ENCODE data around the gene KCNJ5.

Gene KCNJ5

DNA sequence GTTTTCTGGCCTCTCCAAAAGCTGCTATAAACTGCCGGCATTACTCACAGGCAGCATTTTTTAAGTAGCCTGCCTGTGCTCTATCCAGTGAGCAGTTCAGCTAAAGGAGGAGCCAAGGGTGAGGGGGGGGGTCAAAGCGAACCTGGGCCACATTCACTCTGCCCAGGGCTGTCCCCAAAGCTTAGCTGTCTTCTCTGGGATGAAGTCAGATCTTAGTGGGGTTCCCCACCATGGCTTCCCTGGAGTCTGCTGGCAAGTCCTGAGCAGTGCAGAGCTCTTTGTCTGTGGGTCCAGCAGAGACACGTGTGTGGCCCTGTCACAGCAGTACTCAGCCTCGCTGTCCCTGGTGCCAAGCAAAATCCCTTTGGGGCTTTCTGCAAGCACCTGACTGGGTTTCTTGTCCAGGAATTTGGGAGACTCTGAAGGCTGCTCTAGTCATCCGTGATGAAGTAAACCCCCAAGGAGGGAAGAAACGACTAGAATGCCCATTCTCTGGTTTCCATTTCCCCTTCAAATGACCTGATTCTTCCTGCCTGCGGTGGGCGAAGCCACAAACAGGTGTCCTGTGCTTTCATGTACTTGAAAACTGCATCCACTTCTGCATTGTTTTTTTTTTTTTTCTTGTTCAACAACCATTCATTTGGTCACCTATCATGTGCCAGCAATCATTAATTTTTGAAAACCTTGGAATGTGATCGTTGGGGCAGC is 2.6 kb downstream of the KCNJ5 start:
- TF ChIP-seq, protein P1, sequence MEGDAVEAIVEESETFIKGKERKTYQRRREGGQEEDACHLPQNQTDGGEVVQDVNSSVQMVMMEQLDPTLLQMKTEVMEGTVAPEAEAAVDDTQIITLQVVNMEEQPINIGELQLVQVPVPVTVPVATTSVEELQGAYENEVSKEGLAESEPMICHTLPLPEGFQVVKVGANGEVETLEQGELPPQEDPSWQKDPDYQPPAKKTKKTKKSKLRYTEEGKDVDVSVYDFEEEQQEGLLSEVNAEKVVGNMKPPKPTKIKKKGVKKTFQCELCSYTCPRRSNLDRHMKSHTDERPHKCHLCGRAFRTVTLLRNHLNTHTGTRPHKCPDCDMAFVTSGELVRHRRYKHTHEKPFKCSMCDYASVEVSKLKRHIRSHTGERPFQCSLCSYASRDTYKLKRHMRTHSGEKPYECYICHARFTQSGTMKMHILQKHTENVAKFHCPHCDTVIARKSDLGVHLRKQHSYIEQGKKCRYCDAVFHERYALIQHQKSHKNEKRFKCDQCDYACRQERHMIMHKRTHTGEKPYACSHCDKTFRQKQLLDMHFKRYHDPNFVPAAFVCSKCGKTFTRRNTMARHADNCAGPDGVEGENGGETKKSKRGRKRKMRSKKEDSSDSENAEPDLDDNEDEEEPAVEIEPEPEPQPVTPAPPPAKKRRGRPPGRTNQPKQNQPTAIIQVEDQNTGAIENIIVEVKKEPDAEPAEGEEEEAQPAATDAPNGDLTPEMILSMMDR (IDR thresholded peaks at IDR 0.05; ENCODE audit: low read length), result no peak
- no peak for TF ChIP-seq EZH2 (IDR thresholded peaks at IDR 0.05; ENCODE audit: borderline replicate concordance, low read length)
- H3K4me2 ChIP-seq (ENCODE audit: low read length), result no peak overlapping the region
- no peaks in the 10 kb centered on the region for H3K79me2 ChIP-seq (ENCODE audit: insufficient read depth, low read length)
- H3F3A ChIP-seq (ENCODE audit: insufficient read depth, low read length), result no peaks in the 10 kb centered on the region
- no peaks in the 10 kb centered on the region for H3K27me3 ChIP-seq (ENCODE audit: insufficient read depth, low read length)
- H3K27ac ChIP-seq (ENCODE audit: low read depth, low read length, poor library complexity, severe bottlenecking), result no peak overlapping the region
- H3K9ac ChIP-seq (ENCODE audit: low read length), result no peak overlapping the region
- no peak overlapping the region for H3K4me3 ChIP-seq (ENCODE audit: low read depth, low read length, poor library complexity, severe bottlenecking)
- no peak overlapping the region for H2AFZ ChIP-seq (ENCODE audit: low read length)
- H3K36me3 ChIP-seq (ENCODE audit: insufficient read depth, low read length), result no peaks in the 10 kb centered on the region
- no peaks in the 10 kb centered on the region for H3K9me3 ChIP-seq (ENCODE audit: low read length)
- no peaks in the 10 kb centered on the region for H3K9me2 ChIP-seq (ENCODE audit: low read depth, low read length)
- H4K20me1 ChIP-seq (ENCODE audit: insufficient read depth, low read length), result no peaks in the 10 kb centered on the region
- no peaks in the 10 kb centered on the region for H3K4me1 ChIP-seq (ENCODE audit: insufficient read depth, low read length, severe bottlenecking)

DNA sequence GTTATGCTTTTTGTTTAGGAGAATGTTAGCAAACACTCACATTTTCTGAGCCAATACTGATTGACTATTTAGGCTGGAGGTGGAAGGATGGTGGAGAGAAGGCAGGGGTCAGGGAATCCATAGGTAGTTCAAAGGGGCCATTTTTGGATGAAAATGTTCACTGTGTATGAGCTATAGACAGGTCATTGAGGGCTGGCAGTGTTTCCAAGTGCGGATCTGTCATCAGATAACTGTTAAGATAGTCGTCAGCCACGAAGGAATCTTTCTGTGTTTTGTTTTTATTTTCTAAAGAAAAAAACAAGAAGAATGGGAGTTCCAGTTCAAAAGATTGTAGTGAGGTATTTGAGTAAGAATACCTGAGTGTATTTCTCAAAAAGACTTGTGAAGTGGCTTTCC is 3.1 kb downstream of the KCNJ5 start:
- Histone ChIP-seq H3K9me3 (ENCODE audit: low read length) (no peaks in the 10 kb centered on the region), H3K4me3 (ENCODE audit: low read depth, low read length, poor library complexity, severe bottlenecking) (no peak overlapping the region), H3K79me2 (ENCODE audit: insufficient read depth, low read length) (no peaks in the 10 kb centered on the region), H3K9me2 (ENCODE audit: low read depth, low read length) (no peaks in the 10 kb centered on the region), H3K9ac (ENCODE audit: low read length) (no peak overlapping the region), H4K20me1 (ENCODE audit: insufficient read depth, low read length) (no peaks in the 10 kb centered on the region), H3K4me1 (ENCODE audit: insufficient read depth, low read length, severe bottlenecking) (no peaks in the 10 kb centered on the region), H3K36me3 (ENCODE audit: insufficient read depth, low read length) (no peaks in the 10 kb centered on the region), H3K27me3 (ENCODE audit: insufficient read depth, low read length) (no peaks in the 10 kb centered on the region), H3K4me2 (ENCODE audit: low read length) (no peak overlapping the region), H3F3A (ENCODE audit: insufficient read depth, low read length) (no peaks in the 10 kb centered on the region), H2AFZ (ENCODE audit: low read length) (no peak overlapping the region), H3K27ac (ENCODE audit: low read depth, low read length, poor library complexity, severe bottlenecking) (no peak overlapping the region)
- TF ChIP-seq EZH2 (IDR thresholded peaks at IDR 0.05; ENCODE audit: borderline replicate concordance, low read length), result no peak
- TF ChIP-seq, protein P1 (IDR thresholded peaks at IDR 0.05; ENCODE audit: low read length), result no peak

DNA sequence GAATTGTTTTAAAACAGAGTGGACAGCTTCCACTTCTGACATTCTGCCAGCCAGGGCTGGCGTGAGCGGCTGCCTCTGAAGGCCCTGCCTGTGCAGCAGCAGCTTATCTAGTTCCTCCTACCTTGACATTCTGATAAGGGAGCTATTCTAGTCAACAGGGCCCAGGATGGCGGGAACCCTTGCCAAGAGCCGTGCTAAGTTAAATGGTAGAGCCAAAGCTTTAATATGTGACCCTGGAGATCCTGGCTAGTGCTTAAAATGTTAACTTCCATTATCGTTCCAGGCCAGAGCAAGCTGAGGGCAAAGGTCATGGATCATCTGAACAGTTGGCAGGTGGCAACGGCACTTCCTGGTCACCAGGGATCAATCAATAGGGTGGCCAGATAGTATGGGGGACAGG is 3.5 kb downstream of the KCNJ5 start:
- no peak overlapping the region for H2AFZ ChIP-seq (ENCODE audit: low read length)
- no peak overlapping the region for H3K27ac ChIP-seq (ENCODE audit: low read depth, low read length, poor library complexity, severe bottlenecking)
- no peaks in the 10 kb centered on the region for H3F3A ChIP-seq (ENCODE audit: insufficient read depth, low read length)
- no peak for TF ChIP-seq EZH2 (IDR thresholded peaks at IDR 0.05; ENCODE audit: borderline replicate concordance, low read length)
- no peaks in the 10 kb centered on the region for H3K36me3 ChIP-seq (ENCODE audit: insufficient read depth, low read length)
- H3K79me2 ChIP-seq (ENCODE audit: insufficient read depth, low read length), result no peaks in the 10 kb centered on the region
- no peaks in the 10 kb centered on the region for H3K9me2 ChIP-seq (ENCODE audit: low read depth, low read length)
- no peak overlapping the region for H3K4me3 ChIP-seq (ENCODE audit: low read depth, low read length, poor library complexity, severe bottlenecking)
- no peaks in the 10 kb centered on the region for H3K4me1 ChIP-seq (ENCODE audit: insufficient read depth, low read length, severe bottlenecking)
- H3K27me3 ChIP-seq (ENCODE audit: insufficient read depth, low read length), result no peaks in the 10 kb centered on the region
- no peaks in the 10 kb centered on the region for H4K20me1 ChIP-seq (ENCODE audit: insufficient read depth, low read length)
- no peaks in the 10 kb centered on the region for H3K9me3 ChIP-seq (ENCODE audit: low read length)
- no peak overlapping the region for H3K9ac ChIP-seq (ENCODE audit: low read length)
- no peak overlapping the region for H3K4me2 ChIP-seq (ENCODE audit: low read length)

DNA sequence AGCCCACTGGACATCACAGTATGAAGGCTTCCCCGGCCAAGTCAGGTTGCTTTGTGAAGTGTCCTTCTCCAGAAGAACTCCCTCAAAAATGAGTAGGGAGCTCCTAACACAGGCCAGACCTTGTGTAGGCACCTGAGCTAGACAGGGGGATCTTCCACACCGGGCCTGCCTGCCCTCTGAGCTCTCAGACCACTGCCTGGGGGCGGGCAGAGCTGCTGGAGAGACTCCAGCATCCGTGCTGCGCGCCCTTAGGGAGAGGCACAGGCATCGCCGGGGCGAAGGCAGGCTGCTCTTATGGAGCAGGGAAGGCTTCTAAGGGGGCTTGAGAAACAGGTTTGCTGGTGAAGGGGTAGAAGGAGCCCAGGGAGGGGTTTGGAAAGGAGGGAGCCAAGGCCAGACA is 4.4 kb downstream of the KCNJ5 start:
- Histone ChIP-seq H3K27ac (ENCODE audit: low read depth, low read length, poor library complexity, severe bottlenecking) (no peak overlapping the region), H3K79me2 (ENCODE audit: insufficient read depth, low read length) (no peaks in the 10 kb centered on the region), H3K4me1 (ENCODE audit: insufficient read depth, low read length, severe bottlenecking) (no peaks in the 10 kb centered on the region)

More for the DNA sequence above, 4.4 kb downstream of the KCNJ5 start:
- no peak for TF ChIP-seq EZH2 (IDR thresholded peaks at IDR 0.05; ENCODE audit: borderline replicate concordance, low read length)
- TF ChIP-seq, protein P1 (IDR thresholded peaks at IDR 0.05; ENCODE audit: low read length), result no peak
- H3F3A ChIP-seq (ENCODE audit: insufficient read depth, low read length), result no peaks in the 10 kb centered on the region
- H4K20me1 ChIP-seq (ENCODE audit: insufficient read depth, low read length), result no peaks in the 10 kb centered on the region
- H3K27me3 ChIP-seq (ENCODE audit: insufficient read depth, low read length), result no peaks in the 10 kb centered on the region
- no peaks in the 10 kb centered on the region for H3K36me3 ChIP-seq (ENCODE audit: insufficient read depth, low read length)
- no peaks in the 10 kb centered on the region for H3K9me2 ChIP-seq (ENCODE audit: low read depth, low read length)
- H2AFZ ChIP-seq (ENCODE audit: low read length), result no peak overlapping the region
- no peak overlapping the region for H3K4me2 ChIP-seq (ENCODE audit: low read length)
- H3K9me3 ChIP-seq (ENCODE audit: low read length), result no peaks in the 10 kb centered on the region
- no peak overlapping the region for H3K9ac ChIP-seq (ENCODE audit: low read length)
- H3K4me3 ChIP-seq (ENCODE audit: low read depth, low read length, poor library complexity, severe bottlenecking), result no peak overlapping the region
